ENCODE measurements around the gene PSG6.
"Not testable (repeated sequence)": the region's sequence is repeated elsewhere in the genome, so short reads cannot be mapped to it uniquely, and the experiment has no call there.

GRCh38 chr19:42880621-42881020, 37.1 kb downstream of the PSG6 start:
- TF ChIP-seq CTCF (IDR thresholded peaks at IDR 0.05; ENCODE audit: control extremely low read depth in 1 of 3, insufficient read depth in 1 of 3, low read depth in 1 of 3, low read length in 3 of 3); POLR2A (IDR thresholded peaks at IDR 0.05; ENCODE audit: control extremely low read depth in 1 of 2, low read depth in 2 of 2, low read length in 2 of 2); CHD1 (IDR thresholded peaks at IDR 0.05; ENCODE audit: low read depth, low read length); SP2 (IDR thresholded peaks at IDR 0.05; ENCODE audit: low read length); CBX8 (IDR thresholded peaks at IDR 0.05; ENCODE audit: borderline replicate concordance, low read depth, low read length): not testable (repeated sequence)

Measured in H1 (cell line).